PC-3 (cell line): ENCODE data around the gene TMEM52. TPM values are rescaled to one million over a fixed set of nuclear protein-coding genes. Genes with fewer than 3 reads are reported as not detected.

Source experiments
- ATAC-seq: fragments of 200-7000 bp; cut with Tn5 transposase; 2 replicates; pipeline ENCODE4 v1.9.1; 2020; ENCODE audit warnings: mild to moderate bottlenecking, moderate library complexity
- BruUV-seq: library from RNA; stranded (reverse); fragments of 400-500 nt; replicated peaks from 2 replicates; lab custom pipeline; 2021; lab: Mats Ljungman, UMichigan
- CTCF ChIA-PET: fragments of 300-600 bp; sonication (Branson Sonifier 250); formaldehyde crosslinking; loops from one replicate; lab custom pipeline; 2022; ENCODE audit warnings: antibody characterized with exemption; lab: Charles Lee
- POLR2A ChIA-PET: fragments of 300-600 bp; sonication (Branson Sonifier 250); formaldehyde crosslinking; loops from one replicate; lab custom pipeline; 2022; ENCODE audit warnings: antibody characterized with exemption; ENCODE audit not compliant: unreplicated experiment; lab: Charles Lee
- DNase-seq: peaks from one replicate; pipeline ENCODE4 v3.0.0-alpha.2; 2015
- H2AFZ ChIP-seq: fragments of 300-600 bp; sonication (generic); 2 replicates; pipeline ENCODE4 v1.6.0; 2016; ENCODE audit warnings: antibody characterized with exemption, low read length
- H3F3A ChIP-seq: fragments of 300-600 bp; sonication (generic); one replicate; pipeline ENCODE4 v1.6.0; 2017; ENCODE audit warnings: antibody characterized with exemption, low read length, control low read depth, mild to moderate bottlenecking; ENCODE audit not compliant: unreplicated experiment
- H3K27ac ChIP-seq: fragments of 300-600 bp; sonication (generic); 2 replicates; pipeline ENCODE4 v1.5.1; 2016; ENCODE audit warnings: mild to moderate bottlenecking, low read length
- H3K27me3 ChIP-seq: fragments of 300-600 bp; sonication (generic); 2 replicates; pipeline ENCODE4 v1.6.1; 2016; ENCODE audit warnings: low read length, mixed read lengths
- H3K36me3 ChIP-seq: fragments of 300-600 bp; sonication (generic); 2 replicates; pipeline ENCODE4 v1.6.1; 2016; ENCODE audit warnings: low read depth, mixed run types, low read length, mixed read lengths
- H3K4me1 ChIP-seq: fragments of 300-600 bp; sonication (generic); 2 replicates; pipeline ENCODE4 v1.5.1; 2016; ENCODE audit warnings: low read length; ENCODE audit not compliant: insufficient read depth
- H3K4me2 ChIP-seq: fragments of 300-600 bp; sonication (generic); 2 replicates; pipeline ENCODE4 v1.6.0; 2016; ENCODE audit warnings: low read length
- H3K4me3 ChIP-seq: fragments of 300-600 bp; sonication (generic); 2 replicates; pipeline ENCODE4 v1.5.1; 2016; ENCODE audit warnings: mild to moderate bottlenecking, low read length, mixed read lengths
- H3K79me2 ChIP-seq: fragments of 300-600 bp; sonication (generic); 2 replicates; pipeline ENCODE4 v1.6.1; 2017; ENCODE audit warnings: low read length, mixed read lengths
- H3K9ac ChIP-seq: fragments of 300-600 bp; sonication (generic); 2 replicates; pipeline ENCODE4 v1.6.0; 2016; ENCODE audit warnings: mild to moderate bottlenecking, low read length
- H3K9me2 ChIP-seq: fragments of 300-600 bp; sonication (generic); replicated peaks from 2 replicates; pipeline ENCODE4 v1.6.1; 2016; ENCODE audit warnings: mixed run types, low read length, mixed read lengths
- H3K9me3 ChIP-seq: fragments of 300-600 bp; sonication (generic); 2 replicates; pipeline ENCODE4 v1.6.1; 2016; ENCODE audit warnings: low read length, mixed read lengths
- H4K20me1 ChIP-seq: fragments of 300-600 bp; sonication (generic); 2 replicates; pipeline ENCODE4 v1.6.1; 2016; ENCODE audit warnings: low read length, mixed read lengths
- CTCF ChIP-seq: fragments of 300-600 bp; sonication (generic); conservative IDR thresholded peaks from 2 replicates; pipeline ENCODE4 v1.5.1; 2017; ENCODE audit warnings: antibody characterized with exemption, low read depth, mild to moderate bottlenecking, low read length
- EZH2 ChIP-seq: fragments of 300-600 bp; sonication (generic); IDR thresholded peaks from one replicate; pipeline ENCODE4 v1.6.1; 2017; ENCODE audit warnings: antibody characterized with exemption, mild to moderate bottlenecking, low read length; ENCODE audit not compliant: unreplicated experiment
- EZH2phosphoT487 ChIP-seq: fragments of 300-600 bp; sonication (generic); IDR thresholded peaks from 2 replicates; pipeline ENCODE4 v1.6.1; 2018; ENCODE audit warnings: mild to moderate bottlenecking, antibody characterized with exemption, low read length, borderline replicate concordance
- intact Hi-C: fragments of 100-400 bp; cut with micrococcal nuclease; formaldehyde crosslinking; loops from 2 replicates; pipeline ENCODE4 v1.9.0; 2023
- total RNA-seq: library from RNA; depleted of rRNA; stranded (reverse); fragments of >200 nt; gene quantifications from 2 replicates; pipeline ENCODE4 v1.2.3, GENCODE V29; 2014

The TMEM52 gene
- total RNA-seq, 1 experiment from 2014 or later = 22.6 TPM

GRCh38 chr1:1894354-1895059 lies 24.6 kb downstream of the TMEM52 start:
- no peak overlapping the region for H3K9ac ChIP-seq
- POLR2A ChIA-PET = interaction anchor here (0.6 kb wide), 1 partner anchor 19 kb away, joined by 11 read pairs; no protein-coding TSS in a partner anchor
- H3K4me2 ChIP-seq = peak overlapping the region; percentile 44
- BruUV-seq = no TSS peak
- H3K4me1 ChIP-seq = peaks cover 26% of the 10 kb centered on the region
- no peaks in the 10 kb centered on the region for H3K9me3 ChIP-seq
- CTCF ChIA-PET = interaction anchor here (1.3 kb wide), 1 partner anchor 11 kb away, joined by 5 read pairs; no protein-coding TSS in a partner anchor
- no peak for TF ChIP-seq EZH2phosphoT487
- no peak for TF ChIP-seq CTCF
- no peak for TF ChIP-seq EZH2
- H3K4me3 ChIP-seq = no peak overlapping the region
- no peaks in the 10 kb centered on the region for H3F3A ChIP-seq
- no peaks in the 10 kb centered on the region for H3K27me3 ChIP-seq
- peaks cover 20% of the 10 kb centered on the region for H3K79me2 ChIP-seq
- no peaks in the 10 kb centered on the region for H3K36me3 ChIP-seq
- no peak for DNase-seq
- H3K9me2 ChIP-seq = no peaks in the 10 kb centered on the region
- H3K27ac ChIP-seq = no peak overlapping the region
- intact Hi-C loops = no loop called here
- peak overlapping the region; percentile 21; the same call in 1 of the 2 replicates for H2AFZ ChIP-seq
- peak; percentile 16 for ATAC-seq
- peaks cover 5% of the 10 kb centered on the region for H4K20me1 ChIP-seq

GRCh38 chr1:1893997-1894353 lies 25.1 kb downstream of the TMEM52 start:
- Histone ChIP-seq H3K27ac (no peak overlapping the region), H3K9ac (no peak overlapping the region), H3K4me1 (peaks cover 29% of the 10 kb centered on the region), H3K4me3 (no peak overlapping the region), H4K20me1 (peaks cover 10% of the 10 kb centered on the region), H2AFZ (no peak overlapping the region), H3K9me3 (no peaks in the 10 kb centered on the region), H3K79me2 (peaks cover 26% of the 10 kb centered on the region), H3F3A (no peaks in the 10 kb centered on the region), H3K9me2 (no peaks in the 10 kb centered on the region), H3K36me3 (no peaks in the 10 kb centered on the region), H3K27me3 (no peaks in the 10 kb centered on the region), H3K4me2 (no peak overlapping the region)
- CTCF ChIA-PET = no interaction called here
- DNase-seq (no peak), ATAC-seq (no peak)
- POLR2A ChIA-PET = no interaction called here
- no peak for TF ChIP-seq EZH2
- TF ChIP-seq CTCF = no peak
- no peak for TF ChIP-seq EZH2phosphoT487
- no TSS peak for BruUV-seq
- intact Hi-C loops = no loop called here

GRCh38 chr1:1893291-1893985 lies 25.6 kb downstream of the TMEM52 start:
- Histone ChIP-seq H4K20me1 (peaks cover 15% of the 10 kb centered on the region), H3K27me3 (no peaks in the 10 kb centered on the region), H3K4me1 (peaks cover 35% of the 10 kb centered on the region), H3F3A (no peaks in the 10 kb centered on the region), H3K4me3 (no peak overlapping the region), H3K4me2 (no peak overlapping the region), H3K36me3 (no peaks in the 10 kb centered on the region), H3K9ac (no peak overlapping the region), H2AFZ (no peak overlapping the region), H3K9me2 (no peaks in the 10 kb centered on the region), H3K79me2 (peaks cover 31% of the 10 kb centered on the region), H3K9me3 (no peaks in the 10 kb centered on the region), H3K27ac (no peak overlapping the region)
- ATAC-seq (no peak), DNase-seq (no peak)
- no TSS peak for BruUV-seq
- intact Hi-C loops = no loop called here
- no peak for TF ChIP-seq EZH2phosphoT487
- no peak for TF ChIP-seq EZH2
- no peak for TF ChIP-seq CTCF
- ChIA-PET CTCF (no interaction called here), POLR2A (no interaction called here)
